ENCODE results near the gene MGAT2. TPM values are rescaled to one million over a fixed set of nuclear protein-coding genes. Genes with fewer than 3 reads are reported as not detected.
A peak's percentile ranks its signal among the peaks of the same experiment; 100 is the strongest.

MGAT2 gene
- polyA plus RNA-seq, 1 of the 3 experiments (the other 2 are of a cell fraction) = 20.6 TPM

- CTCF ChIA-PET = interaction anchor here (1.0 to 3.8 kb wide), 17 partner anchors 7 to 125 kb away, joined by 3 to 51 read pairs (median 6); partner anchors contain the start of genes LRR1, MGAT2, POLE2 and RPL36AL
- TF ChIP-seq POLR2AphosphoS5 (IDR thresholded peaks at IDR 0.05; ENCODE audit: low read depth, low read length) = peak; percentile 97
- TF ChIP-seq JUND (IDR thresholded peaks at IDR 0.05) = peak; percentile 63
- peak in 1 of 2 experiments; percentile 28; a peak in 1 of 4 replicates for TF ChIP-seq EP300 (IDR thresholded peaks at IDR 0.05; ENCODE audit: borderline replicate concordance in 1 of 2, low read depth in 1 of 2, low read length in 1 of 2)
- TF ChIP-seq NRF1 (IDR thresholded peaks at IDR 0.05; ENCODE audit: low read depth, low read length) = peak; percentile 94
- no peak for TF ChIP-seq GATA2 (CRISPR knock-in tag; IDR thresholded peaks at IDR 0.05)
- TF ChIP-seq FOXM1 (IDR thresholded peaks at IDR 0.05; ENCODE audit: low read depth) = no peak
- no peak for TF ChIP-seq NFIC (IDR thresholded peaks at IDR 0.05; ENCODE audit: borderline replicate concordance)
- no peak for TF ChIP-seq FOXJ3 (CRISPR knock-in tag; IDR thresholded peaks at IDR 0.05)
- peak; percentile 45; the same call in 1 of the 2 replicates for TF ChIP-seq ELF1 (IDR thresholded peaks at IDR 0.05)
- peak; percentile 64; the same call in 1 of the 2 replicates for TF ChIP-seq TEAD4 (IDR thresholded peaks at IDR 0.05; ENCODE audit: borderline replicate concordance, insufficient read depth)
- TF ChIP-seq, protein P1, sequence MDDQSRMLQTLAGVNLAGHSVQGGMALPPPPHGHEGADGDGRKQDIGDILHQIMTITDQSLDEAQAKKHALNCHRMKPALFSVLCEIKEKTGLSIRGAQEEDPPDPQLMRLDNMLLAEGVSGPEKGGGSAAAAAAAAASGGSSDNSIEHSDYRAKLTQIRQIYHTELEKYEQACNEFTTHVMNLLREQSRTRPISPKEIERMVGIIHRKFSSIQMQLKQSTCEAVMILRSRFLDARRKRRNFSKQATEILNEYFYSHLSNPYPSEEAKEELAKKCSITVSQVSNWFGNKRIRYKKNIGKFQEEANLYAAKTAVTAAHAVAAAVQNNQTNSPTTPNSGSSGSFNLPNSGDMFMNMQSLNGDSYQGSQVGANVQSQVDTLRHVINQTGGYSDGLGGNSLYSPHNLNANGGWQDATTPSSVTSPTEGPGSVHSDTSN (IDR thresholded peaks at IDR 0.05) = no peak
- TF ChIP-seq YY1 (IDR thresholded peaks at IDR 0.05; ENCODE audit: low read depth) = peak; percentile 89
- TF ChIP-seq FOSL2 (IDR thresholded peaks at IDR 0.05; ENCODE audit: borderline replicate concordance, low read depth) = peak; percentile 65; the same call in 1 of the 2 replicates
- TF ChIP-seq, protein P2, sequence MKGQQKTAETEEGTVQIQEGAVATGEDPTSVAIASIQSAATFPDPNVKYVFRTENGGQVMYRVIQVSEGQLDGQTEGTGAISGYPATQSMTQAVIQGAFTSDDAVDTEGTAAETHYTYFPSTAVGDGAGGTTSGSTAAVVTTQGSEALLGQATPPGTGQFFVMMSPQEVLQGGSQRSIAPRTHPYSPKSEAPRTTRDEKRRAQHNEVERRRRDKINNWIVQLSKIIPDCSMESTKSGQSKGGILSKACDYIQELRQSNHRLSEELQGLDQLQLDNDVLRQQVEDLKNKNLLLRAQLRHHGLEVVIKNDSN (IDR thresholded peaks at IDR 0.05; ENCODE audit: borderline replicate concordance, low read depth) = no peak
- TF ChIP-seq RFX5 (IDR thresholded peaks at IDR 0.05; ENCODE audit: low read length) = peak; percentile 58; the same call in 1 of the 2 replicates
- TF ChIP-seq TAF1 (IDR thresholded peaks at IDR 0.05; ENCODE audit: borderline replicate concordance, low read depth, low read length) = peak; percentile 86
- TF ChIP-seq RCOR1 (IDR thresholded peaks at IDR 0.05; ENCODE audit: low read length) = no peak
- peak; percentile 43; the same call in 1 of the 2 replicates for TF ChIP-seq SIN3A (IDR thresholded peaks at IDR 0.05; ENCODE audit: borderline replicate concordance, low read depth, low read length)
- TF ChIP-seq MAX (IDR thresholded peaks at IDR 0.05; ENCODE audit: low read depth) = peak; percentile 86
- peak; percentile 86 for TF ChIP-seq MXI1 (IDR thresholded peaks at IDR 0.05; ENCODE audit: low read depth, low read length)
- DNase-seq = peak; percentile 89
- Histone ChIP-seq H3K4me3 (ENCODE audit: low read depth in 2 of 2, low read length in 1 of 2) (peak within 1 kb of the TSS; percentile 72 to 91), H3K9ac (peak within 1 kb of the TSS; percentile 87), H3K27ac (ENCODE audit: low read depth in 2 of 2, low read length in 1 of 2) (peak within 1 kb of the TSS; percentile 82 to 84), H4K20me1 (ENCODE audit: insufficient read depth) (peaks cover 43% of the 10 kb centered on the region), H3K9me2 (no peaks in the 10 kb centered on the region), H3K4me2 (peak within 1 kb of the TSS; percentile 81), H3K79me2 (ENCODE audit: insufficient read depth) (peaks cover 52% of the 10 kb centered on the region), H2AFZ (ENCODE audit: low read depth) (peak within 1 kb of the TSS; percentile 86), H3F3A (replicated peaks; ENCODE audit: insufficient read depth) (peaks cover 26% of the 10 kb centered on the region), H3K36me3 (replicated peaks in 1 of 2; ENCODE audit: control insufficient read depth in 1 of 2, insufficient read depth in 2 of 2, low read length in 1 of 2) (peaks cover 24 to 33% of the 10 kb centered on the region in 2 experiments), H3K4me1 (ENCODE audit: control insufficient read depth in 1 of 2, insufficient read depth in 2 of 2, low read depth in 1 of 2, low read length in 1 of 2) (peaks cover 3 to 7% of the 10 kb centered on the region in 2 experiments; a peak in 1 of 4 replicates), H3K9me3 (no peaks in the 10 kb centered on the region), H3K27me3 (ENCODE audit: insufficient read depth) (no peaks in the 10 kb centered on the region)
- POLR2A ChIA-PET = interaction anchor here (0.6 to 3.6 kb wide), 6 partner anchors 12 to 48 kb away, joined by 4 to 19 read pairs (median 6); partner anchors contain the start of genes LRR1, MGAT2 and RPL36AL
- WGBS (ENCODE audit: low lambda C conversion rate) = under 1% methylated on average over 32 of the region's 55 CpGs
Measured at GRCh38 chr14:49585803-49586672, 34.6 kb upstream of the MGAT2 start, which contains the start of gene RPS29. RPS29 (minus strand) TSS chr14:49586380; CDS start chr14:49586346, 34 bp downstream.

Data from SK-N-SH (cell line).